Choroid plexus epithelial cell (primary cell): ENCODE measurements around the gene IDH3B.
"Not testable (repeated sequence)": the region's sequence is repeated elsewhere in the genome, so short reads cannot be mapped to it uniquely, and the experiment has no call there.

ENCODE experiments used
- DNase-seq: peaks from one replicate; pipeline ENCODE4 v3.0.0-alpha.2; 2010; ENCODE audit warnings: low read depth
- H3K4me3 ChIP-seq: 2 replicates; pipeline ENCODE4 v1.5.1; 2011; ENCODE audit warnings: low read depth, mild to moderate bottlenecking, control low read depth, low read length, moderate library complexity
- CTCF ChIP-seq: conservative IDR thresholded peaks from 2 replicates; pipeline ENCODE4 v1.5.1; 2011; ENCODE audit warnings: low read depth, mild to moderate bottlenecking, control low read depth, inconsistent platforms, low read length, moderate library complexity

IDH3B gene

GRCh38 chr20:2690718-2691117 lies 26.7 kb upstream of the IDH3B start:
- TF ChIP-seq CTCF, result no peak

GRCh38 chr20:2690213-2690612 lies 26.2 kb upstream of the IDH3B start:
- H3K4me3 ChIP-seq, result no peak overlapping the region
- DNase-seq, result no peak
- TF ChIP-seq CTCF, result no peak

More at GRCh38 chr20:2690718-2691117, 26.7 kb upstream of the IDH3B start:
- no peak overlapping the region for H3K4me3 ChIP-seq
- DNase-seq, result no peak

GRCh38 chr20:2688041-2688591 lies 24.1 kb upstream of the IDH3B start:
- H3K4me3 ChIP-seq, result no peak overlapping the region

GRCh38 chr20:2687514-2687913 lies 23.5 kb upstream of the IDH3B start:
- no peak for TF ChIP-seq CTCF
- DNase-seq, result no peak
- H3K4me3 ChIP-seq, result no peak overlapping the region

More at GRCh38 chr20:2688041-2688591, 24.1 kb upstream of the IDH3B start:
- TF ChIP-seq CTCF, result peak; percentile 87
- DNase-seq, result peak; percentile 69

GRCh38 chr20:2684817-2685216 lies 20.8 kb upstream of the IDH3B start:
- not testable (repeated sequence) for DNase-seq, H3K4me3 ChIP-seq

- not testable (repeated sequence) for DNase-seq, H3K4me3 ChIP-seq
These were observed 18.0 kb upstream of the IDH3B start for GRCh38 chr20:2682040-2682439.

- TF ChIP-seq CTCF, result no peak
- no peak for DNase-seq
- H3K4me3 ChIP-seq, result no peak overlapping the region
These were observed 16.0 kb upstream of the IDH3B start for GRCh38 chr20:2680046-2680445.

GRCh38 chr20:2673453-2673852 lies 9.4 kb upstream of the IDH3B start:
- DNase-seq, result no peak
- no peak overlapping the region for H3K4me3 ChIP-seq

More at GRCh38 chr20:2673453-2673852, 9.4 kb upstream of the IDH3B start:
- TF ChIP-seq CTCF, result no peak
